Fibroblast of upper back skin (primary cell): Measurements from ENCODE around the gene MAGOH.
"Not testable (repeated sequence)": the region's sequence is repeated elsewhere in the genome, so short reads cannot be mapped to it uniquely, and the experiment has no call there.

Experiments
- DNase-seq: peaks from one replicate; pipeline ENCODE4 v3.0.0-alpha.2; 2013

MAGOH gene

DNA sequence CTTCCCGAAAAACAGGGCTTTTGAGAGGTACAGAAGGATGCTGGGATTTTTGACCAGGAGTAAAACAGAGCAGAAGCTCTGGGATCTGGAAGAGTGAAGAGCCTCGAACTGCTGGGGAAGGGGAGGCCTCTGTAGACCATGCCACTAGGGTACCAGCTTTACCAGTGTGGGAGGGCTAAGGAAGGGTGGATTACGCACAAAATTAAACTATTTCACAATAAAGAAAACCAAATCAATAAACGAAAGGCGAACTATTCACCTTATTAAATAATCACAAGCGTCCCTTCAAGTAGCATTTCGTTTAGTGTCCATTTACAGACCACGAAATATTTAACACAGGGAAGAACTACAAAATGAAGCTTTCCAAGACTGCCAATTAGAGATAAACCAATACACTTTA lies 18.6 kb downstream of the MAGOH start:
- DNase-seq: no peak

- DNase-seq: no peak
Observed at GRCh38 chr1:53218201-53218600, 20.1 kb downstream of the MAGOH start.

DNA sequence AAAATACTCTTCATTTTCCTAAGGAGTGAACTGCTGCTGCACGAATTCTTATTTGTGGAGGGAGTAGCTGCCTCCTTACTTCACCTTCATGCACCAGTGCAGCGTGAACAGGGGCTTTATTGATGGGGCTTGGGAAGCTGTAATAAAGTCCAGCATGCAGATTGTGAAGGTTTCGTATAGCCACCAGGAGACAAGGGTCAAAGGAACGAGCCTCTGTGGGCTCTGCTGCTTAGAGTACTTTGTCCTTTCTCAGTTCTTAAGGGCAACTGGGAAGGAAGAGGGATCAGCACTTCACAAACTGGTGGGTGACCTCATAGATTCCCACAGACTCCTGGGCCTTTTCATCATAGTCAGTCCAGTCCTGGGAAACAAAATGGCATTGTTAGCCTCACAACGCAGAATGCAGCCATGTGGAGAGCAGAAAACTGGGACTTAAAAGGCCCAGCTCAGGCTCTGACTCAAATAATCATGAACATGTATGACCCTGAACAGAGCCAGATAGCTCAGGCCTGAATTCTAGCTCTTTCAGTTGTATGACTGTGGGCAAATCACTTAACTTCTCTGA lies 23.9 kb downstream of the MAGOH start:
- DNase-seq: no peak

DNA sequence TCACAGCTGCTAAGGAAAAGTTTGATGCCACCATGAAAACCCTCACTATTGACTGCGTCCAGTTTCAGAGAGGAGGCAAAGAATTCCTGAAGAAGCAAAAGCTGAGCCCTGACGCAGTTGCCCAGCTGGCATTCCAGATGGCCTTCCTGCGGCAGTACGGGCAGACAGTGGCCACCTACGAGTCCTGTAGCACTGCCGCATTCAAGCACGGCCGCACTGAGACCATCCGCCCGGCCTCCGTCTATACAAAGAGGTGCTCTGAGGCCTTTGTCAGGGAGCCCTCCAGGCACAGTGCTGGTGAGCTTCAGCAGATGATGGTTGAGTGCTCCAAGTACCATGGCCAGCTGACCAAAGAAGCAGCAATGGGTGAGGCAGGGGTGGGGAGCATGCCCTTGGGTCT lies 27.4 kb downstream of the MAGOH start:
- DNase-seq: no peak

- DNase-seq: no peak
Observed at GRCh38 chr1:53210352-53210751, 28.0 kb downstream of the MAGOH start.

DNA sequence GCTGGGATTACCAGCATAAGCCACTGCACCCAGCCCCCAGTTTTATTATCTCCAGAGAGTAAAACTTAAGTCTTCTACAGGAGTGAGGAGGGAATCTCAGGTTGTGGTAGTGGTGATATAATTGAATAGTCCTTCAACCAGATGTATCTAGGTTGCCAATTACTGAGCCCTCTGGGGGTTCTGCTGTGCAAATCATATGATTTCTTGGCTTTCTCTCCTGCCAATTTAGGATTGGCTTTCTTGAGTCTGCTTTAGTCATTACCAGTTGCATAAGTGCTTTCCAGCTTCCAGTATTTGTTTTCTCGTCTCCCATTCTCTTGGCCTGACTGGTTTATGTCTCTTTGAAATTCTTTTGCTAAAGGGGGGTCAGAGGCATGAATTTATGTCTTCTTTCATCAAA lies 30.6 kb downstream of the MAGOH start:
- DNase-seq: no peak

GRCh38 chr1:53206735-53207379 lies 31.5 kb downstream of the MAGOH start:
- DNase-seq: no peak

DNA sequence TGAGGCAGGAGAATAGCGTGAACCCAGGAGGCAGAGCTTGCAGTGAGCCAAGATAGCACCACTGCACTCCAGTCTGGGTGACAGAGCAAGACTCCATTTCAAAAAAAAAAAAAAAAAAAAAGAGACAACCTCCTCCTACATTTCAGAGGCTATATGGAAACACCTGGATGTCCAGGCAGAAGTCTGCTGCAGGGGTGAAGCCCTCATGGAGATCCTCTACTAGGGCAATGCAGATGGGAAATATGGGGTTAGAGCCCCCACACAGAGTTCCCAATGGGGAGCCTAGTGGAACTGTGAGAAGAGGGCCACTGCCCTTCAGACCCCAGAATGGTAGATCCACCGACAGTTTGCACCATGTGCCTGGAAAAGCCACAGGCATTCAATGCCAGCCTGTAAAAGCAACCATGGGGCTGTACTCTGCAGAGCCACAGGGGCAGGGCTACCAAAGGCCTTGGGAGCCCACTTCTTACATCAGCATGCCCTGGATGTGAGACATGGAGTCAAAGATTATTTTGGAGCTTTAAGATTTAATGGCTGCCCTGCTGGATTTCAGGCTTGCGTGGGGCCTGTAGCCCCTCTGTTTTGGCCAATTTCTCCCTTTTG lies 32.1 kb downstream of the MAGOH start:
- DNase-seq: not testable (repeated sequence)

DNA sequence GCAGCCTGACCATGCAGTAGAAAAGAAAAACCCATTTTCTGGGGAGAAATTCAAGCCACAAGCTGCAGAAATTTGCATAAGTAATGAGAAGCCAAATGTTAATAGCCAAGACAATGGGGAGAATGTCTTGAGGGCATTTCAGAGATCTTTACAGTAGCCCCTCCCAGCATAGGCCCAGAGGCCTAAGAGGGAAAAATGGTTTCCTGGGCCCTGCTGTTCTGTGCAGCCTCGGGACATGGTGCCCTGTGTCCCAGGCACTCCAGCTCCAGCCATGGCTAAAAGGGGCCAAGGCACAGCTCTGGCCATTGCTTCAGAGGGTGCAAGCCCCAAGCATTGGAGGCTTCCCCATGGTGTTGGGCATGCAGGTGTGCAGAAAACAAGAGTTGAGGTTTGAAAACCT lies 32.8 kb downstream of the MAGOH start:
- not testable (repeated sequence) for DNase-seq

DNA sequence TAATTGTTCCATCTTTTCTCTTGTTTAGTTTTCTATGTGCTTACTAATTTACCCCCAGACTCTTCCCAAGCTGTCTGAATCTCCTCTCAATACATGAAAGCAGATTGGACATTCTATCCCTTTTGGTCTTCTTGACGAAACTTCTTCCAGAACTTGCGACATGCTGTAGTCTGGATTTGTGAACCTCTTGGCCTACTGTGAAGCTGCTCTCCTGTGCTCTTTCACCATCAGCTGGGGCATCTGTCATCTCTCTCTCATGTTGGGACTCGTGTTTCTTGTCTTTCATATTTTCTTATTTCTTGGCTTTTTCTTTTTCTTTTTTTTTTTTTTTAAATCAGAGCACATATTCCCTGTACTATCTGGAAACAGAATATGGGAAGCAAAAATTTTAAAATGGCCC lies 34.9 kb downstream of the MAGOH start:
- DNase-seq: no peak

GRCh38 chr1:53198241-53198651 lies 40.1 kb downstream of the MAGOH start:
- peak; percentile 54 for DNase-seq

- DNase-seq: no peak
Observed at GRCh38 chr1:53197291-53198200, 40.8 kb downstream of the MAGOH start.

- DNase-seq: peak; percentile 92
Observed at GRCh38 chr1:53196485-53197290, 41.6 kb downstream of the MAGOH start, which contains the start of gene CPT2. CPT2 (plus strand) TSS chr1:53196824; CDS start chr1:53196944, 120 bp downstream.

DNA sequence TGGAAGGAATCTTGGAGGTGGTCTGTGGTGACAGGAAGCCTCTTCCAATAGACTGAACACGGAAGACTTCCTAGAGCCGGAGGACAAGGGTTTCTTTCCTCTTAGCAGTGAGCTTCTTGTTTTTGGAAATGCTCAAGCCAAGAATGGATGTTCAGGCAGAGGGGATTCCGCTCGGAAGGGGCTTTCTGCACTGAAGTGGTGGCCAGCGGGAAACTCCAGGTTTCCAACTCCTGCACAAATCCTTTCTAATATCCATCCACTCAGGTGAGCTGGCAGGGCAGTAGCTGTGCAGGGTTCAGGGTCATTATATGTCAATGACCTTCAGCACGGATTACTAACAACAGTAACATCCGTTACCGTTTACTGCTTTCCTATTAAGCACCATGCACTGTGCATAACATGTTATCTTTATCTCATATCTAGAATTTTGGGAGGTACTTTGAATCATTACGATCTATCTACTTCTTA lies 42.3 kb downstream of the MAGOH start:
- DNase-seq: no peak

DNA sequence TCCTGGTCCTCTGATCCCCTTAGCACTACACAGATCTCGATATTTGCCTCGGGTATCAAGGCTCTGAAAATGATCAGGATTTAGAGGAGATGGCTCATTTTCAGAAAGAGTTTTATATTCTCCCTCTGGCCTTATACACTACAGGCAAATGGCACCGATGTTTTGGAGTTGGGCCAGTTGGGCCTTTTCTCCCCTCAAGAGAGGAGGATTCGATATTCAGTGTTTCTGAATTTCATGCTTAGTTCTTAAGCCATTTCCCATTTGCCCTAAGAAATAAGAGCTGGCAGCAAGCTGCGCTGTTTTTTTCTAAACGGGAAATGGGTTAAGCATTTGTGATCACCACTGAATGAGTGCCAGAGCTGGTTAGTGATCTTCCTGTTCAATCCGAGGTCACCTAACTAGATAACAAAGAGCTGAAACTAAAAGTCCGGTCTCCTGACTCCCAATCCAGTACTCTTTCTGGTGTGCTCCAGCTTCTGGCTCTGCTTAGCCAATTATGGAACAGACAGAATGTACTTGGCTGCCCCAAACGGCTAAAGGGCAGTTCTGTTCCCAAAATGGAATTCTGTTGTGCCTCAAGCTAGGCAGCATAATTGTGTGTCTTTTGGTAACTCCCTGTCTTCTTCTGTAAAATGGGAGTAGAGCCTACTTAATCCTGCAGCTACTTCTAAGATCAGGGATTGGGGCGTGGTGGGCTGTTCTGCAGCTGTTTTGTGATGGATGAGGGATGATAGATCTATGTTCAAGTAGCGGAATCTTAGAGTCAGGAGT lies 42.9 kb downstream of the MAGOH start:
- no peak for DNase-seq

DNA sequence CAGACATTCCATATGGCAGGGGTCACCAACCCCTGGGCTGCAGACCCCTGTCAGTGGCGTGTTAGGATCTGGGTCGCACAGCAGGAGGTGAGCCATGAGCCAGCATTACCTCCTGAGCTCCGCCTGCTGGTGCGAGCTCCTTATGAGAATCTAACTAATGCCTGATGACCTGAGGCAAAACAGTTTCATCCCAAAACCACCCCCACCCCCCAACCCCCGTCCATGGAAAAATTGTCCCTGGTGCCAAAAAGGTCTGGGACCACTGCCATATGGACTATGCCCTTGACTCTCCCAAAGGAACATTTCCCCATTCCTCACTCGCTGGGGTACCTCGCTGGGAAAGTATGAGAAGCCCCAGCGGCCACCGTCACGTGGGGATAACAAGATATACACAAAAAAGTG lies 48.1 kb downstream of the MAGOH start:
- DNase-seq: no peak

GRCh38 chr1:53189061-53189460 lies 49.3 kb downstream of the MAGOH start:
- no peak for DNase-seq

- peak; percentile 41 for DNase-seq
Observed at GRCh38 chr1:53188099-53188498, 50.2 kb downstream of the MAGOH start.

DNA sequence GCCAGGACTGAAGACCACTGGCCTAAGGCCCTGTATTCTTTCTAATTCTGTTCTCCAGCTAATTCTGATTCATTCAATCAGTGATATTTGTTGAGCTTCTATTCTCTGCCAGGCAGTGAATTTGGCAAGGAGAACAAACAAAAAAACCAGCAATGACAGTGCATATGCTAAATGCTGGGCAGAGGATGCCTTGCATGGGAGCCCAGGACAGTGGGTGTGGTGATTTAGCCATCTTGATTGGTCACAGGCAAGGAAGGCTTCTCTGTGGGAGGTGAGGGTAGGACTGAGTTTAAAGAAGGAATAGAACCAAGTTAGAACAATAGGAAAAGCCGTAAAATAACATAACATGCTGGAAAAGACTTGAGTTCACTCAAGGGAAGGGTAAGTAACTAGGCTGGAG lies 50.9 kb downstream of the MAGOH start:
- DNase-seq: no peak

DNA sequence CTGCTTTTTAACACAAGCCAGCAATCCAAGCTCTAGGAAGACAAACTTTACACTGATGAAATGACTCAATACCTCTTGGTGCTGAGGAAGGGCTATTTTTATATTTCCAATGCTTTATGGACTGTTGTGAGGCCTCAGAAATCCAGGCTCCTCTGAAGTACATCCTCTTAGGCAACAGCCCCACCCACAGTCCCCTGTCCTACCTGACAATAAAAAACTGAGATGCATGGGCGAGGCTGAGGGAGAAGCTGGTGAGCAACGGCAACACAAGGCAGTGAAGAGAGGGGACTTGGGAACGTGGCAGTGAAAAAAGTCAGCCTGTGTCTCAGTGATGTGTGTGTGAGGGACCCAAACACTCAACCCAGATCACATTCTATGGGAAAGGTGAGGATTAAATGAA lies 51.8 kb downstream of the MAGOH start:
- DNase-seq: no peak

GRCh38 chr1:53185955-53186297 lies 52.4 kb downstream of the MAGOH start:
- DNase-seq: not testable (repeated sequence)
